GM12878 (cell line): Measurements from ENCODE around the gene SLC25A45. TPM values are rescaled to one million over a fixed set of nuclear protein-coding genes. Genes with fewer than 3 reads are reported as not detected.

ENCODE experiments used
- BRCA1 ChIP-seq: IDR thresholded peaks from 2 replicates; pipeline ENCODE4 v1.6.1; 2011; ENCODE audit warnings: low read depth, low read length, improper control_type of control experiment
- CREM ChIP-seq: IDR thresholded peaks from 2 replicates; pipeline ENCODE4 v1.6.1; 2014; ENCODE audit warnings: antibody characterized with exemption, low read depth
- EGR1 ChIP-seq, 2 experiments: IDR thresholded peaks; 1 replicate in 1 of 2; 2 replicates in 1 of 2; pipeline ENCODE4 v1.6.1; 2011 to 2012; ENCODE audit warnings: low read depth in 2 of 2, low read length in 2 of 2, borderline replicate concordance in 1 of 2, mild to moderate bottlenecking in 1 of 2, moderate library complexity in 1 of 2
- ESRRA ChIP-seq: IDR thresholded peaks from 2 replicates; pipeline ENCODE4 v1.6.1; 2012; ENCODE audit warnings: mild to moderate bottlenecking, low read length, improper control_type of control experiment
- EZH2 ChIP-seq: IDR thresholded peaks from 2 replicates; pipeline ENCODE4 v1.6.1; 2012; ENCODE audit warnings: low read depth, mild to moderate bottlenecking, control low read depth, inconsistent platforms, low read length, borderline replicate concordance; ENCODE audit not compliant: control insufficient read depth
- FOS ChIP-seq: IDR thresholded peaks from 3 replicates; pipeline ENCODE4 v1.6.1; 2011; ENCODE audit warnings: borderline replicate concordance; ENCODE audit not compliant: insufficient read length; ENCODE audit errors: extremely low read depth
- HDAC2 ChIP-seq: fragments of 200-600 bp; sonication (generic); IDR thresholded peaks from 2 replicates; pipeline ENCODE4 v1.6.1; 2017
- HDAC6 ChIP-seq: fragments of 200-600 bp; sonication (generic); IDR thresholded peaks from one replicate; pipeline ENCODE4 v1.8.0; 2017; ENCODE audit warnings: antibody characterized with exemption; ENCODE audit not compliant: unreplicated experiment
- HDGF ChIP-seq: fragments of 450-650 bp; IDR thresholded peaks from 2 replicates; pipeline ENCODE4 v1.6.1; 2016; ENCODE audit warnings: antibody characterized with exemption
- MLLT1 ChIP-seq: fragments of 450-650 bp; IDR thresholded peaks from 2 replicates; pipeline ENCODE4 v1.6.1; 2016; ENCODE audit warnings: mild to moderate bottlenecking
- MTA2 ChIP-seq: fragments of 450-650 bp; IDR thresholded peaks from 2 replicates; pipeline ENCODE4 v1.6.1; 2016; ENCODE audit warnings: low read depth, mild to moderate bottlenecking, moderate library complexity
- MTA3 ChIP-seq: IDR thresholded peaks from 2 replicates; pipeline ENCODE4 v1.6.1; 2012; ENCODE audit warnings: low read length, inconsistent platforms, borderline replicate concordance
- NBN ChIP-seq: fragments of 450-650 bp; IDR thresholded peaks from 2 replicates; pipeline ENCODE4 v1.6.1; 2016
- NKRF ChIP-seq: fragments of 450-650 bp; conservative IDR thresholded peaks from 2 replicates; pipeline ENCODE4 v1.6.1; 2017; ENCODE audit warnings: mild to moderate bottlenecking, moderate library complexity
- NR2F1 ChIP-seq: fragments of 450-650 bp; conservative IDR thresholded peaks from 2 replicates; pipeline ENCODE4 v1.6.1; 2017; ENCODE audit warnings: mild to moderate bottlenecking
- RAD51 ChIP-seq: fragments of 450-650 bp; IDR thresholded peaks from 2 replicates; pipeline ENCODE4 v1.6.1; 2016; ENCODE audit warnings: moderate library complexity, mild to moderate bottlenecking, inconsistent platforms
- RELB ChIP-seq: fragments of 450-650 bp; IDR thresholded peaks from 2 replicates; pipeline ENCODE4 v1.6.1; 2017; ENCODE audit warnings: low read depth, mild to moderate bottlenecking, moderate library complexity
- SMC3 ChIP-seq: IDR thresholded peaks from 2 replicates; pipeline ENCODE4 v1.6.1; 2011; ENCODE audit warnings: low read length, improper control_type of control experiment, borderline replicate concordance
- SREBF1 ChIP-seq: IDR thresholded peaks from 2 replicates; pipeline ENCODE4 v1.6.1; 2012; ENCODE audit warnings: mild to moderate bottlenecking, low read length
- TCF3 ChIP-seq: IDR thresholded peaks from 2 replicates; pipeline ENCODE4 v1.6.1; 2012; ENCODE audit warnings: low read depth, mild to moderate bottlenecking, low read length, borderline replicate concordance; ENCODE audit not compliant: insufficient read depth
- TCF7 ChIP-seq: IDR thresholded peaks from 2 replicates; pipeline ENCODE4 v1.6.1; 2014; ENCODE audit warnings: antibody characterized with exemption, borderline replicate concordance
- YY1 ChIP-seq: IDR thresholded peaks from 2 replicates; pipeline ENCODE4 v1.6.1; 2011; ENCODE audit warnings: low read depth, mild to moderate bottlenecking, low read length
- ZNF384 ChIP-seq: IDR thresholded peaks from 2 replicates; pipeline ENCODE4 v1.6.1; 2012; ENCODE audit warnings: low read depth, mild to moderate bottlenecking, low read length, improper control_type of control experiment, borderline replicate concordance
- polyA plus RNA-seq, 11 experiments: library from polyadenylated mRNA; depleted of rRNA in 4 of 11; unstranded in 6 of 11; stranded (reverse) in 5 of 11; fragments of >200 nt; fragmentation: Nextera tagmentation in 4 of 11; fragmentation: Illumina TruSeq in 1 of 11; extraction: Ambion mirVana in 4 of 11; extraction: Trizol in 1 of 11; gene quantifications; 1 replicate in 1 of 11; 2 replicates in 10 of 11; pipeline versions ENCODE4 v1.2.1 to v1.2.3, GENCODE V29; 2011 to 2016; ENCODE audit warnings: inconsistent platforms in 2 of 11, missing spikeins in 2 of 11, low read depth in 1 of 11
- total RNA-seq, 4 experiments: library from RNA; depleted of rRNA in 3 of 4; stranded (reverse); fragments of >200 nt in 3 of 4; fragmentation: Illumina TruSeq in 1 of 4; extraction: Trizol in 1 of 4; gene quantifications; 2 replicates each; pipeline versions ENCODE4 v1.2.1 to v1.2.3, GENCODE V29; 2013 to 2021
- TF ChIP-seq, protein P1 (sequence below): IDR thresholded peaks from 2 replicates; pipeline ENCODE4 v1.6.1; 2012; ENCODE audit warnings: low read depth, low read length, improper control_type of control experiment
- TF ChIP-seq, protein P2 (sequence below): fragments of 450-650 bp; IDR thresholded peaks from 2 replicates; pipeline ENCODE4 v1.6.1; 2016; ENCODE audit warnings: mild to moderate bottlenecking

Gene SLC25A45
- total and polyA plus RNA-seq, 10 of the 15 experiments (the other 5 are each of a cell fraction or from before 2014, with no cell fraction given) = 4.1 to 35.2 (median 20.3) TPM

- TF ChIP-seq NBN (no peak; the same call in 1 of the 2 replicates), MLLT1 (peak; percentile 95; the same call in 1 of the 2 replicates), MTA3 (no peak), HDAC6 (no peak), HDAC2 (no peak), EZH2 (no peak), CREM (peak; percentile 1; the same call in 1 of the 2 replicates), SREBF1 (no peak), YY1 (no peak; the same call in 1 of the 2 replicates), MTA2 (peak; percentile 61; the same call in 1 of the 2 replicates), RAD51 (peak; percentile 81), RELB (peak; percentile 61; the same call in 1 of the 2 replicates), TCF3 (no peak), HDGF (peak; percentile 69), SMC3 (no peak), NR2F1 (peak; percentile 91), ZNF384 (no peak), EGR1 (IDR thresholded peaks at IDR 0.05; ENCODE audit: borderline replicate concordance in 1 of 2, low read depth in 2 of 2, low read length in 2 of 2) (no peak), ESRRA (no peak), TCF7 (no peak), FOS (no peak), NKRF (no peak), BRCA1 (no peak)
- TF ChIP-seq, protein P1, sequence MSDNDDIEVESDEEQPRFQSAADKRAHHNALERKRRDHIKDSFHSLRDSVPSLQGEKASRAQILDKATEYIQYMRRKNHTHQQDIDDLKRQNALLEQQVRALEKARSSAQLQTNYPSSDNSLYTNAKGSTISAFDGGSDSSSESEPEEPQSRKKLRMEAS = no peak; the same call in 1 of the 2 replicates
- TF ChIP-seq, protein P2, sequence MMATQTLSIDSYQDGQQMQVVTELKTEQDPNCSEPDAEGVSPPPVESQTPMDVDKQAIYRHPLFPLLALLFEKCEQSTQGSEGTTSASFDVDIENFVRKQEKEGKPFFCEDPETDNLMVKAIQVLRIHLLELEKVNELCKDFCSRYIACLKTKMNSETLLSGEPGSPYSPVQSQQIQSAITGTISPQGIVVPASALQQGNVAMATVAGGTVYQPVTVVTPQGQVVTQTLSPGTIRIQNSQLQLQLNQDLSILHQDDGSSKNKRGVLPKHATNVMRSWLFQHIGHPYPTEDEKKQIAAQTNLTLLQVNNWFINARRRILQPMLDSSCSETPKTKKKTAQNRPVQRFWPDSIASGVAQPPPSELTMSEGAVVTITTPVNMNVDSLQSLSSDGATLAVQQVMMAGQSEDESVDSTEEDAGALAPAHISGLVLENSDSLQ = peak; percentile 23; the same call in 1 of the 2 replicates
These were observed 38.7 kb upstream of the SLC25A45 start (continued) for GRCh38 chr11:65420979-65421793.
